Neural crest cell (in vitro differentiated cells): ENCODE measurements around the gene PCGF3. TPM values are rescaled to one million over a fixed set of nuclear protein-coding genes. Genes with fewer than 3 reads are reported as not detected.

ENCODE experiments used
- DNase-seq: peaks from one replicate; pipeline ENCODE4 v3.0.0; 2021; ENCODE audit warnings: low read depth, mixed read lengths, low spot score
- H3K27ac Mint-ChIP-seq: one replicate; pipeline ENCODE4 v1.8.0; 2021; ENCODE audit warnings: mild to moderate bottlenecking, mixed read lengths; ENCODE audit not compliant: unreplicated experiment
- H3K27me3 Mint-ChIP-seq: 2 replicates; pipeline ENCODE4 v1.8.0; 2021; ENCODE audit warnings: low read depth, mild to moderate bottlenecking, mixed read lengths
- H3K36me3 Mint-ChIP-seq: 2 replicates; pipeline ENCODE4 v1.8.0; 2021; ENCODE audit warnings: low read depth, mild to moderate bottlenecking, mixed read lengths
- H3K4me1 Mint-ChIP-seq: 2 replicates; pipeline ENCODE4 v1.8.0; 2021; ENCODE audit warnings: mixed read lengths
- H3K4me3 Mint-ChIP-seq: one replicate; pipeline ENCODE4 v1.8.0; 2021; ENCODE audit warnings: mild to moderate bottlenecking, mixed read lengths
- H3K9me3 Mint-ChIP-seq: 2 replicates; pipeline ENCODE4 v1.8.0; 2021; ENCODE audit warnings: mixed read lengths
- total RNA-seq: library from RNA; stranded (reverse); gene quantifications from 2 replicates; pipeline ENCODE4 v1.2.1, GENCODE V29; 2021
- TF ChIP-seq, protein P1 (sequence below): fragments of 200-600 bp; sonication (generic); conservative IDR thresholded peaks from 2 replicates; pipeline ENCODE4 v1.5.0; 2021; ENCODE audit warnings: antibody characterized with exemption, mild to moderate bottlenecking

The PCGF3 gene
- total RNA-seq, 1 donor from 2014 or later, result 58.5 TPM

DNA sequence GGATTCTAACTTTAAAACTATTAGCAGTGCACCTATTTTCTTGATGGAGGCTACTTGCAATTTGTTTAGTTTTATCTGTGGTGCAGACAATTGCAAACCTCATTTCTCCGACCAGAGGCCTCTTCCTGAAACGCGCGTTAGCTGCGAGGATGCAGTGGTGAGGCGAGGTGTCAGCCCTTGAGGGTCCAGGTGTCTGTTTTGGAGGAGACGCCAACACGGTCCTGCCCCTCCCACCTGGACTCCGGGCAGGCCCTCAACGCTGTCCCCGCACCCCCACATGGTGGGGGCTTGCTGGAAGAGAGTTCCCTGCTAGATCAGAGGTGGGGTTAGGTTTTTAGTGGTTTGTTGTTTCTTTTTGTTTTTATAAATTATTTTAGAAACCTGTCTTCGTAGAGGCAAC is 34.4 kb downstream of the PCGF3 start:
- no peaks in the 10 kb centered on the region for H3K27me3 Mint-ChIP-seq
- no peaks in the 10 kb centered on the region for H3K4me1 Mint-ChIP-seq
- DNase-seq, result no peak
- H3K27ac Mint-ChIP-seq, result no peak overlapping the region
- TF ChIP-seq, protein P1, sequence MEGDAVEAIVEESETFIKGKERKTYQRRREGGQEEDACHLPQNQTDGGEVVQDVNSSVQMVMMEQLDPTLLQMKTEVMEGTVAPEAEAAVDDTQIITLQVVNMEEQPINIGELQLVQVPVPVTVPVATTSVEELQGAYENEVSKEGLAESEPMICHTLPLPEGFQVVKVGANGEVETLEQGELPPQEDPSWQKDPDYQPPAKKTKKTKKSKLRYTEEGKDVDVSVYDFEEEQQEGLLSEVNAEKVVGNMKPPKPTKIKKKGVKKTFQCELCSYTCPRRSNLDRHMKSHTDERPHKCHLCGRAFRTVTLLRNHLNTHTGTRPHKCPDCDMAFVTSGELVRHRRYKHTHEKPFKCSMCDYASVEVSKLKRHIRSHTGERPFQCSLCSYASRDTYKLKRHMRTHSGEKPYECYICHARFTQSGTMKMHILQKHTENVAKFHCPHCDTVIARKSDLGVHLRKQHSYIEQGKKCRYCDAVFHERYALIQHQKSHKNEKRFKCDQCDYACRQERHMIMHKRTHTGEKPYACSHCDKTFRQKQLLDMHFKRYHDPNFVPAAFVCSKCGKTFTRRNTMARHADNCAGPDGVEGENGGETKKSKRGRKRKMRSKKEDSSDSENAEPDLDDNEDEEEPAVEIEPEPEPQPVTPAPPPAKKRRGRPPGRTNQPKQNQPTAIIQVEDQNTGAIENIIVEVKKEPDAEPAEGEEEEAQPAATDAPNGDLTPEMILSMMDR, result no peak
- peaks cover 14% of the 10 kb centered on the region for H3K36me3 Mint-ChIP-seq
- no peak overlapping the region for H3K4me3 Mint-ChIP-seq
- no peaks in the 10 kb centered on the region for H3K9me3 Mint-ChIP-seq

DNA sequence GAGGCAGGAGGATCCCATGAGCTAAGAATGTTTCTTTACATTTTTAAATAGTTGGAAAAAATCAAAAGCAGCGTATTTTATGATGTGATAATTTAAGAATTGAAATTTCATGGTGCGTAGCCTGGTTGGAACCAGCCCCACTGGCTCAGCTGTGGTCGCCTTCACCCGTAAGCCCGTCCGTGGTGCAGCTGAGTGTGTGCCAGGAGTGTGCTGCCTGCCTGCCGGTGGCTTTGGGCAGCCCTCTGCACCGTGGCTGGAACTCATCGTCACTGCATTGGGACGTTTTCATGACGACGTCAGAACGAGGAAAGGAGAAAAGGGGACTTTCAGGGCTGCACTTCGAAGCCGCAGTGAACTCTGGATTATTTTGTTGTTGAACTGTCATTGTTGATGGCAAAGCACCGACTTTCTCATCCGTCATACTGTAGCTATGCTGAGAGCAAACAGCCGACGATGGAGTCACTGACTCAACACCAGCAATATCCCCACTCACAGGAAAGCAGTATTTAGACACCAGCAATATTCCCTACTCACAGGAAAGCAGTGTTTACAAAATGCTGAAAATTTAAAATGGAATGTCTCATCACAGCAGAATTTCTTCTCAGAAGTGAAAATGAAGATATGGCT is 35.1 kb downstream of the PCGF3 start:
- H3K4me3 Mint-ChIP-seq, result no peak overlapping the region
- TF ChIP-seq, protein P1, result no peak
- DNase-seq, result no peak
- no peak overlapping the region for H3K27ac Mint-ChIP-seq
- H3K27me3 Mint-ChIP-seq, result no peaks in the 10 kb centered on the region
- H3K36me3 Mint-ChIP-seq, result peaks cover 14% of the 10 kb centered on the region
- no peaks in the 10 kb centered on the region for H3K9me3 Mint-ChIP-seq
- H3K4me1 Mint-ChIP-seq, result no peaks in the 10 kb centered on the region

DNA sequence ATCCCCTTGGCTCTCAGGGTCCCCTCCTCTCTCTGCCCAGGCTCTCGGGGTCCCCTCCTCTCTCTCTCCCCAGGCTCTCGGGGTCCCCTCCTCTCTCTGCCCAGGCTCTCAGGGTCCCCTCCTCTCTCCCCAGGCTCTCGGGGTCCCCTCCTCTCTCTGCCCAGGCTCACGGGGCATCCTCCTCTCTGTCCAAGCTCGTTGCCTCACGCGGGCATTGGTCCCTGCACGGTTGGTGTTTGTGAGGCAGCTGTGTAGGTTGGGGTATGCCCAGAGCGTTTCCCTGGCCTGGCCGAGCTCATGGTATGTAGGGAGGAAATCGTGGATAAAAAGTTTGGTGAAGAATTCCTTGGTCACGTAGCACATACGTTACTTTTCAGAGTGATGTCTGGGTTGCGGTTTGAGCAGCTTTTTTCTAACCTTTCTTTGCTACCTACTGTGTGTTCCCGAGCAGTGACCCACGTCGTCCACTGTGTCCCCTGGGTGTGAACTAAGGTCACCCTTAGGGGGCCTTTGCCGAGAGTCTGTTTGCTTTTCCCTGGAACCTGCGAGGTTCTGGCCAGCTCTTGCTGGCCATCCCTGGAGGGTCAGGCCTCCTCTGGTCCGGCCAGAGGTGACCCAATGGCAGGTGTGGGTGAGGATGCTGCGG is 36.6 kb downstream of the PCGF3 start:
- H3K4me3 Mint-ChIP-seq, result no peak overlapping the region
- H3K4me1 Mint-ChIP-seq, result no peaks in the 10 kb centered on the region
- no peak for DNase-seq
- no peaks in the 10 kb centered on the region for H3K27me3 Mint-ChIP-seq
- peaks cover 14% of the 10 kb centered on the region for H3K36me3 Mint-ChIP-seq
- no peak overlapping the region for H3K27ac Mint-ChIP-seq
- H3K9me3 Mint-ChIP-seq, result no peaks in the 10 kb centered on the region
- TF ChIP-seq, protein P1, result no peak

DNA sequence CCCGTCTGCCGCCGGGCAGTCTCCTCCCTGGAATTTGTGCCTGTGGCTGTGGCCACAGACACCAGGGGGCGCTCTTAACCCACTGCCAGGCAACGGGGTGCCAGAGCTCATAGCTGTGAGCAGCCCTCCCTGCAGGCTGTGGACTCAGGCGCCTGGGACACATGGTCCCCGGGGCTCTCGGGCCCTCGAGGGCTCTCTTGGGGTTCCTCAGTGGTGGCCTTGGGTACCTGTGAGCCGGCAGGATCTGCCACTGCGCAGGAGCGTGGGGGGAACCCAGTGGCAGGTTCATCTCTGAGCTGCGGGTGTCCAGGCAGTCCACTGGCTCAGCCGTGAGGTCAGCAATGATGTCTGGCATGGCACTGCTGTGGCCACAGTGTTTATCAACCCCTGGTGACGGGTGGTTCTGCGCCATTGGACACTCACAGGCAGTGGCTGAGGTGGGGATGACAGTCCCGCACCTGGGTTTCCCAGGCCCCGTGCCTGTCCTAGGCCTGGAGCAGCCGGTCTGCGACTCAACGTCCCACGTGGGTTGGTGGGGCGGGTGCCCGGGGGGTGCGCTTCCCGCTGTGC is 37.2 kb downstream of the PCGF3 start:
- Mint-ChIP-seq H3K9me3 (no peaks in the 10 kb centered on the region), H3K27me3 (no peaks in the 10 kb centered on the region), H3K27ac (no peak overlapping the region), H3K4me3 (no peak overlapping the region), H3K4me1 (no peaks in the 10 kb centered on the region), H3K36me3 (peaks cover 13% of the 10 kb centered on the region)
- TF ChIP-seq, protein P1, result peak; percentile 85
- DNase-seq, result peak; percentile 74

DNA sequence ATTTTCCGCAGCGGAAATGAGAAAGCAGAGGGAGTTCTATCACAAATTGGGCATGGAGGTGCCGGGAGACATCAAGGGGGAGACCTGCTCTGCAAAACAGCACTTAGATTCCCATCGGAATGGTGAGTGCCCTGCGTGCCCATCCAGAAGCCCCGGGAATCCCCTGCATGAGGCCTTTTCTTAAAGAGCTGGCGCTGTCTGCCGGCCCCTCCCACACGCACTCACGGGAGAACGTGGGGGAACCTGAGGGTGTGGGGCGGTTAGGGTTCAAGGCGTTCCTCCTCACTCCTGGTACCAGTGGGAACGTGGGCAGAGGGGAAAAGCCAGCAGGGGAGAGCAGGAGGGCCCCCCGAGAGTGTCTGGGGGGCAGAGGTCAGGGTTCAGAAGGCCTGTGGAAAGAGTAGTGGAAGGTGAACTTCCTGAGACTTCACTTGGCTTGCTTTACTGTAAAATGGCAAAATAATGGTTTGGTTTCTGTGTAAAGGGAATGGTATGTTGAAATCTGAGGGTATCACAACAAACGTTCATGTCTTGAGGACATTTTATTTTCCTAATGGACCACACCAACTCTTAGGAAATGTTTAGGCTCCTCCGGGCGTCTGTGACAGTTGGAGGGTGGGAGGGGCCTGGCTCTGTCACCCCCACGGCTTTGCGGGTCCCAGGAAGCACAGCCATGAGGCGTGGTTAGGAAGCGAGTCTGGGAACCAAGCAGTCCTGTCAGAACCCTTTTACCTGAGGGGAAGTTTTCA is 38.0 kb downstream of the PCGF3 start:
- no peak overlapping the region for H3K27ac Mint-ChIP-seq

More for the DNA sequence above, 38.0 kb downstream of the PCGF3 start:
- TF ChIP-seq, protein P1, result no peak
- Mint-ChIP-seq H3K9me3 (no peaks in the 10 kb centered on the region), H3K4me1 (no peaks in the 10 kb centered on the region), H3K27me3 (no peaks in the 10 kb centered on the region), H3K36me3 (peaks cover 16% of the 10 kb centered on the region), H3K4me3 (no peak overlapping the region)
- DNase-seq, result no peak
